GM06990 (cell line): Measurements from ENCODE around the gene ARL6.

ENCODE experiments used
- DNase-seq: peaks from one replicate; pipeline ENCODE4 v3.0.0-alpha.2; 2011; ENCODE audit not compliant: insufficient read length; ENCODE audit errors: extremely low read depth
- H3K27me3 ChIP-seq: replicated peaks from 2 replicates; pipeline ENCODE4 v1.6.0; 2011; ENCODE audit warnings: low read length; ENCODE audit not compliant: control insufficient read depth, insufficient read depth
- H3K36me3 ChIP-seq: 2 replicates; pipeline ENCODE4 v1.5.1; 2011; ENCODE audit warnings: low read length; ENCODE audit not compliant: control insufficient read depth, insufficient read depth
- H3K4me3 ChIP-seq: replicated peaks from 2 replicates; pipeline ENCODE4 v1.5.1; 2011; ENCODE audit warnings: low read depth, mild to moderate bottlenecking, control low read depth, low read length
- TF ChIP-seq, protein P1 (sequence below): IDR thresholded peaks from 2 replicates; pipeline ENCODE4 v1.5.1; 2011; ENCODE audit warnings: low read length, control low read depth, mild to moderate bottlenecking, inconsistent platforms; ENCODE audit not compliant: insufficient read depth, poor library complexity, severe bottlenecking

The ARL6 gene

DNA sequence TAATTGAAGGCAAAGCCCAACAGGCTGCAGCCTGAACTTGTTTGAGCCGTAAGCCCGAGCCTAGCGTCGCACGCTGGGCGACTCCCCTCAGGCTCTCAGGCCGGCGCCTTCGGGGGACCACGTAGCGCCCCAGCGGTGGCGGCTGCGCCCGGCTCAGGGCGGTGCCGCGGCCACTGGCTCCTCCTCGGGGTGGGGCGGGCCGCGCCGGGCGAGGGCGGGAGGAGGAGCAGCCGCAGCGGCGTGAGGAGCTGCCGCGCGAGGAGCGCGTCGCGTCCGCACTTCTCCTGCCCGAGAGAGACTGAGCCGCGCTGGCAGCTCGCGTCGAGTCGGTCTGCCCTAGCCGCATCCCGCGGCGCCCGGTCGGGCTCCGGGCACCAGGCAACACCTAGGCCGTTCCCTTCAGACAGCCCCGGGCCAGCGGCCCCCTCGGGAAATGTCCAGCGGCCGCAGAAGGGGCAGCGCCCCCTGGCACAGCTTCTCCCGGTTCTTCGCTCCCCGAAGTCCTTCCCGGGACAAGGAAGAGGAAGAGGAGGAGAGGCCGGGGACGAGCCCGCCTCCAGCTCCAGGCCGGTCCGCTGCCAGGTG is 57.3 kb downstream of the ARL6 start, which contains the start of gene CRYBG3:
TSS of gene CRYBG3 (plus strand) at position 238 of the 585 bp plus-strand sequence. CDS start at position 434, 196 bp downstream.
- H3K36me3 ChIP-seq = no peaks in the 10 kb centered on the region
- TF ChIP-seq, protein P1, sequence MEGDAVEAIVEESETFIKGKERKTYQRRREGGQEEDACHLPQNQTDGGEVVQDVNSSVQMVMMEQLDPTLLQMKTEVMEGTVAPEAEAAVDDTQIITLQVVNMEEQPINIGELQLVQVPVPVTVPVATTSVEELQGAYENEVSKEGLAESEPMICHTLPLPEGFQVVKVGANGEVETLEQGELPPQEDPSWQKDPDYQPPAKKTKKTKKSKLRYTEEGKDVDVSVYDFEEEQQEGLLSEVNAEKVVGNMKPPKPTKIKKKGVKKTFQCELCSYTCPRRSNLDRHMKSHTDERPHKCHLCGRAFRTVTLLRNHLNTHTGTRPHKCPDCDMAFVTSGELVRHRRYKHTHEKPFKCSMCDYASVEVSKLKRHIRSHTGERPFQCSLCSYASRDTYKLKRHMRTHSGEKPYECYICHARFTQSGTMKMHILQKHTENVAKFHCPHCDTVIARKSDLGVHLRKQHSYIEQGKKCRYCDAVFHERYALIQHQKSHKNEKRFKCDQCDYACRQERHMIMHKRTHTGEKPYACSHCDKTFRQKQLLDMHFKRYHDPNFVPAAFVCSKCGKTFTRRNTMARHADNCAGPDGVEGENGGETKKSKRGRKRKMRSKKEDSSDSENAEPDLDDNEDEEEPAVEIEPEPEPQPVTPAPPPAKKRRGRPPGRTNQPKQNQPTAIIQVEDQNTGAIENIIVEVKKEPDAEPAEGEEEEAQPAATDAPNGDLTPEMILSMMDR = peak; percentile 33
- peak within 1 kb of the TSS; percentile 89 for H3K4me3 ChIP-seq
- peak; percentile 89 for DNase-seq
- H3K27me3 ChIP-seq = no peaks in the 10 kb centered on the region

DNA sequence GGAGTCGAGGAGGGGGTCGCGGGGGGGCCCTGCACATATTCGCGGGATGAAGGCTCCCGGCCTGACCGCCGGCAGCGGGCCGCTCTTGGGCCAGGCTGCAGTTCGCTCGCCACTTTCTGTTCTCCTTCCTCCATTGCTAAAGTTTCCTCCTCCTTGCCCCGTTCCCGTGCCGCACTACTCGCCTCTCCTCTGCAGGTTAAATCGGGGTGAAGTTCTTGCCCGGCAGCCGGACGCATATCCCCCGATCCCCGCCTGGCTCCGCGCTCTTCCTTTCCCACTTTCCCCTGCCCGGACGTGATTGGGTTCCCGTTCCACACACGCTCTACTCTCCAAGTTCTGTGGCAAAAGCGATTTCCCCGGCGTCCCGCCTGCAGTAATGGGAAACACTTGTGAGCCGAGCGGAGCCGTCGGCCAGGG is 57.8 kb downstream of the ARL6 start:
- Histone ChIP-seq H3K4me3 (peak overlapping the region; percentile 89), H3K36me3 (no peaks in the 10 kb centered on the region), H3K27me3 (no peaks in the 10 kb centered on the region)
- DNase-seq = no peak
- TF ChIP-seq, protein P1 = no peak

- H3K36me3 ChIP-seq = no peaks in the 10 kb centered on the region
- H3K27me3 ChIP-seq = no peaks in the 10 kb centered on the region
- H3K4me3 ChIP-seq = peak overlapping the region; percentile 89
- TF ChIP-seq, protein P1 = no peak
- DNase-seq = no peak
These were observed 58.8 kb downstream of the ARL6 start for GRCh38 chr3:97823046-97824004.

- DNase-seq = no peak
- H3K27me3 ChIP-seq = no peaks in the 10 kb centered on the region
- H3K36me3 ChIP-seq = no peaks in the 10 kb centered on the region
- TF ChIP-seq, protein P1 = no peak
- H3K4me3 ChIP-seq = no peak overlapping the region
These were observed 60.5 kb downstream of the ARL6 start for GRCh38 chr3:97825101-97825500.

DNA sequence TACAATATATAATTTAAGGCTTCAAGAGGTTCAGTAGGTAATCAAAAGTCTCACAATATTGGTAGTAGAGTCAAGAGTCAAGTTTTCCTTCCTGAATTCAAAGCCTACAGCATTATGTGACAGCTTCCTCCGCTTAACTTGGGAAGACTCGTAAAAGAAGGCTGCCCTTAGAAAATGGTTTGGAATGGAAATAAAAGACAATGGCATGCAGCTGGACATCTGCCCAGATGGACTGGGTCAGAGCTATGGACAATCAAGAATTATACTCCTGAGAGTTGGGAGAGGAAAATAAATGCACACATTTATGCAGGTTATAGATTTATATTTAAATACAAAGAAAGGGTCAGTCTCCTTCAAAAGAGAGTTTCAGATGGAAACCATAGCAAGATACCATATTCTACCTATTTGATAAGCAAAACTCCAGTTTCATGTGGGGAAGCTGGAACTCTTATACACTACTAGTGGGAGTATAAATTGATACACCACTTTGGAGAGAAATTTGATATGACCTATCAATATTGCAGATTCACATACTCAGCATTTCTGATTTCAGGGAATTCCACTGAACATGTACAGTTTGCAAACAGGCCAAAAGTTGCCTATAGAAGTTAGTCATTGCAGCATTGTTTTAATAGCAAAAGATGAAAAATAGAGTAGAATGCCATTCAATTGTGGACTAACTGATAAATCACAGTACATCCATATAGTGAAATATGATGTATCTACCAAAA is 63.3 kb downstream of the ARL6 start:
- DNase-seq = no peak
- Histone ChIP-seq H3K4me3 (no peak overlapping the region), H3K36me3 (no peaks in the 10 kb centered on the region), H3K27me3 (no peaks in the 10 kb centered on the region)
- TF ChIP-seq, protein P1 = no peak
